NCI-H2171 (cell line): Measurements from ENCODE around the gene GNRH2.
A peak's percentile ranks its signal among the peaks of the same experiment; 100 is the strongest.
"Not testable (repeated sequence)": the region's sequence is repeated elsewhere in the genome, so short reads cannot be mapped to it uniquely, and the experiment has no call there.

ENCODE experiments used
- DNase-seq: peaks from one replicate; lab custom pipeline; 2025; lab: John Stamatoyannopoulos, UW

GNRH2 gene

GRCh38 chr20:3043322-3043721 is at the start of gene GNRH2:
GNRH2 (plus strand) TSS chr20:3043622; CDS start chr20:3044415, 793 bp downstream.
- no peak for DNase-seq

GRCh38 chr20:2995796-2996195 is 47.6 kb upstream of the GNRH2 start:
- DNase-seq = no peak

- no peak for DNase-seq
Measured at GRCh38 chr20:2998728-2999127, 44.7 kb upstream of the GNRH2 start.

- peak; percentile 42 for DNase-seq
Measured at GRCh38 chr20:3000852-3001523, 42.4 kb upstream of the GNRH2 start.

GRCh38 chr20:3003416-3003815 is 40.0 kb upstream of the GNRH2 start:
- DNase-seq = no peak

- DNase-seq = no peak
Measured at GRCh38 chr20:3010985-3011723, 32.3 kb upstream of the GNRH2 start.

GRCh38 chr20:3011752-3012151 is 31.7 kb upstream of the GNRH2 start:
- DNase-seq = no peak

- DNase-seq = no peak
Measured at GRCh38 chr20:3013771-3014170, 29.7 kb upstream of the GNRH2 start.

- DNase-seq = no peak
Measured at GRCh38 chr20:3014179-3014578, 29.2 kb upstream of the GNRH2 start.

GRCh38 chr20:3014662-3015061 is 28.8 kb upstream of the GNRH2 start:
- no peak for DNase-seq

GRCh38 chr20:3015302-3015701 is 28.1 kb upstream of the GNRH2 start:
- not testable (repeated sequence) for DNase-seq

- no peak for DNase-seq
Measured at GRCh38 chr20:3021327-3021726, 22.1 kb upstream of the GNRH2 start.

GRCh38 chr20:3021777-3022176 is 21.6 kb upstream of the GNRH2 start:
- no peak for DNase-seq

GRCh38 chr20:3022559-3023490 is 20.6 kb upstream of the GNRH2 start:
- not testable (repeated sequence) for DNase-seq

- DNase-seq = no peak
Measured at GRCh38 chr20:3027987-3028386, 15.4 kb upstream of the GNRH2 start.

GRCh38 chr20:3031524-3032147 is 11.8 kb upstream of the GNRH2 start:
- no peak for DNase-seq

- DNase-seq = no peak
Measured at GRCh38 chr20:3032624-3033023, 10.8 kb upstream of the GNRH2 start.

GRCh38 chr20:3037654-3038053 is 5.8 kb upstream of the GNRH2 start:
- no peak for DNase-seq

GRCh38 chr20:3038454-3038853 is 5.0 kb upstream of the GNRH2 start:
- no peak for DNase-seq

- DNase-seq = no peak
Measured at GRCh38 chr20:3039426-3039825, 4.0 kb upstream of the GNRH2 start.

- DNase-seq = no peak
Measured at GRCh38 chr20:3040086-3040485, 3.3 kb upstream of the GNRH2 start.

- DNase-seq = peak; percentile 59
Measured at GRCh38 chr20:3041854-3042409, 1.5 kb upstream of the GNRH2 start.
